ENCODE results near the gene DOK3.

DNA sequence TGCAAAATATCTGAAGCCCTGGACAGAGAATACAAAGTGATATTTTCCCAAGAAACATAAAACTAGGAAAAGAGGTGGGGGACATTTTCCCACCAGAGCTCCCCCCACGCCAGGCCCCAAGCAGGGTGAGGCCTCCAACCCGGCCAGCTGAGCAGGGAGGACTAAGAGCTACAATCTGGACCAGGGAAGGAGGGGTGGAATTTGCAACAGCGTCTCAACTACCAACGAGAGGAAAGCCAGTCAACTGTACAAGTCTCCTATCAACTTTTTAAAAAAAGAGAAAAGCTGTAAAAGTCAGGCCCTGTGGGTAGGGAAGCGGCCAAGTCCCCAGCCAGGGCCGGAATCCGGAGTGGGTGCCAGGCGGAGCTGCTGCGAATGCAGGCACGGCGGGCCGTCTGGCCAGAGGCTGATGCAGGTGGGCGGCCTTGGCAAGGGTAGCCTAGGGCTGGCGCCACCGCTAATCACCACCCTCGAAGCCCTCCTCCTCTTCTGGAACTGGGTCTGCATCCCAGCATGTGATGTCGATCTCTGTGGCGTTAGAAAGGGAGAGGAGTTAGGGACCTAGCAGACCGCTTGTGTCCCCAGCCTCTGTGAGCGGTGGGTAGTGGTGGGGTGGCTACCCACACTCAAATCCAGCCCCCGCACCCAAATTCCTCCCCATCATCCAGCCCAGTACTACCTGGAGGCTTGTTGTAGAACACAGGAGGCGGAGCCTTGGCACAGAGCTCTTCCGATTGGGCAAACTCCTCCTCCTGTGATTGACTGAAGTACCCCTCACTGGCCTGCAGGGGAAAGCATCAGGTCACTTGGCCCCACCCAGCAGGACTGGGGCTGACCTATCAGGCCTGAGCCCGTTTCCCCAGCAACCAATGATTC lies 52.4 kb downstream of the DOK3 start:
- TF ChIP-seq EED (IDR thresholded peaks at IDR 0.05; ENCODE audit: low read depth) (no peak), CBX5 (IDR thresholded peaks at IDR 0.05; ENCODE audit: low read depth) (no peak), POLR2A (IDR thresholded peaks at IDR 0.05; ENCODE audit: low read depth, low read length) (no peak), RAD21 (IDR thresholded peaks at IDR 0.05; ENCODE audit: insufficient read depth, low read depth, low read length) (no peak), POLR2AphosphoS5 (IDR thresholded peaks at IDR 0.05; ENCODE audit: low read length) (no peak), JUND (IDR thresholded peaks at IDR 0.05; ENCODE audit: low read depth, low read length) (no peak), YY1 (IDR thresholded peaks at IDR 0.05; ENCODE audit: low read depth, low read length) (no peak), STAT1 (conservative IDR thresholded peaks at IDR 0.05) (no peak), MYC (IDR thresholded peaks at IDR 0.05; ENCODE audit: insufficient read depth, insufficient read length, insufficient replicate concordance, low read length, severe bottlenecking) (no peak), RBBP5 (conservative IDR thresholded peaks at IDR 0.05) (no peak), EZH2 (IDR thresholded peaks at IDR 0.05; ENCODE audit: borderline replicate concordance, control insufficient read depth, low read depth, low read length) (no peak), CUX1 (IDR thresholded peaks at IDR 0.05; ENCODE audit: insufficient replicate concordance, low read depth, low read length) (no peak), HDGF (IDR thresholded peaks at IDR 0.05) (0 out of 2 replicates have a peak, but pooled peaks have one; percentile 18)
- TF ChIP-seq, protein P1, sequence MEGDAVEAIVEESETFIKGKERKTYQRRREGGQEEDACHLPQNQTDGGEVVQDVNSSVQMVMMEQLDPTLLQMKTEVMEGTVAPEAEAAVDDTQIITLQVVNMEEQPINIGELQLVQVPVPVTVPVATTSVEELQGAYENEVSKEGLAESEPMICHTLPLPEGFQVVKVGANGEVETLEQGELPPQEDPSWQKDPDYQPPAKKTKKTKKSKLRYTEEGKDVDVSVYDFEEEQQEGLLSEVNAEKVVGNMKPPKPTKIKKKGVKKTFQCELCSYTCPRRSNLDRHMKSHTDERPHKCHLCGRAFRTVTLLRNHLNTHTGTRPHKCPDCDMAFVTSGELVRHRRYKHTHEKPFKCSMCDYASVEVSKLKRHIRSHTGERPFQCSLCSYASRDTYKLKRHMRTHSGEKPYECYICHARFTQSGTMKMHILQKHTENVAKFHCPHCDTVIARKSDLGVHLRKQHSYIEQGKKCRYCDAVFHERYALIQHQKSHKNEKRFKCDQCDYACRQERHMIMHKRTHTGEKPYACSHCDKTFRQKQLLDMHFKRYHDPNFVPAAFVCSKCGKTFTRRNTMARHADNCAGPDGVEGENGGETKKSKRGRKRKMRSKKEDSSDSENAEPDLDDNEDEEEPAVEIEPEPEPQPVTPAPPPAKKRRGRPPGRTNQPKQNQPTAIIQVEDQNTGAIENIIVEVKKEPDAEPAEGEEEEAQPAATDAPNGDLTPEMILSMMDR (IDR thresholded peaks at IDR 0.05 in 2 of 3, conservative IDR thresholded peaks at IDR 0.05 in 1 of 3; ENCODE audit: control insufficient read depth in 2 of 3, extremely low read depth in 1 of 3, insufficient read depth in 1 of 3, low read depth in 3 of 3, low read length in 3 of 3), result peak; percentile 34 to 64 (median 58)

All from GM12878 (cell line).